Skeletal muscle tissue (tissue), 4 donors: ENCODE data around the gene HSFX2. TPM values are rescaled to one million over a fixed set of nuclear protein-coding genes. Genes with fewer than 3 reads are reported as not detected.
"Not testable (repeated sequence)": the region's sequence is repeated elsewhere in the genome, so short reads cannot be mapped to it uniquely, and the experiment has no call there.

ENCODE experiments used
- H3K27ac ChIP-seq: one replicate; pipeline ENCODE4 v1.7.0; 2013; ENCODE audit warnings: mild to moderate bottlenecking, low read depth, low read length, inconsistent platforms
- H3K27me3 ChIP-seq, 3 donors: one replicate each; pipeline ENCODE4 v1.7.0; 2013; ENCODE audit warnings: low read length in 3 of 3; ENCODE audit not compliant: control insufficient read depth in 3 of 3, insufficient read depth in 3 of 3
- H3K36me3 ChIP-seq, 3 donors: one replicate each; pipeline ENCODE4 v1.7.0; 2013; ENCODE audit warnings: low read length in 3 of 3; ENCODE audit not compliant: control insufficient read depth in 3 of 3, insufficient read depth in 3 of 3
- H3K4me1 ChIP-seq, 3 donors: one replicate each; pipeline ENCODE4 v1.7.0; 2013; ENCODE audit warnings: low read length in 3 of 3, mild to moderate bottlenecking in 3 of 3; ENCODE audit not compliant: control insufficient read depth in 3 of 3, insufficient read depth in 3 of 3
- H3K4me3 ChIP-seq, 3 donors: one replicate each; pipeline ENCODE4 v1.7.0; 2013; ENCODE audit warnings: low read length in 3 of 3
- H3K9ac ChIP-seq, 3 donors: one replicate each; pipeline ENCODE4 v1.7.0; 2013; ENCODE audit warnings: low read length in 3 of 3, mild to moderate bottlenecking in 3 of 3, moderate library complexity in 2 of 3, low read depth in 1 of 3
- H3K9me3 ChIP-seq, 3 donors: one replicate each; pipeline ENCODE4 v1.7.0; 2013; ENCODE audit warnings: low read length in 3 of 3; ENCODE audit not compliant: control insufficient read depth in 3 of 3
- total RNA-seq: library from RNA; depleted of rRNA; stranded (reverse); fragments of >200 nt; gene quantifications from one replicate; pipeline ENCODE4 v1.2.3, GENCODE V29; 2014
- donor health status: Osteomylitis.

HSFX2 gene
- total RNA-seq, 1 donor from 2014 or later = 0.52 TPM

DNA sequence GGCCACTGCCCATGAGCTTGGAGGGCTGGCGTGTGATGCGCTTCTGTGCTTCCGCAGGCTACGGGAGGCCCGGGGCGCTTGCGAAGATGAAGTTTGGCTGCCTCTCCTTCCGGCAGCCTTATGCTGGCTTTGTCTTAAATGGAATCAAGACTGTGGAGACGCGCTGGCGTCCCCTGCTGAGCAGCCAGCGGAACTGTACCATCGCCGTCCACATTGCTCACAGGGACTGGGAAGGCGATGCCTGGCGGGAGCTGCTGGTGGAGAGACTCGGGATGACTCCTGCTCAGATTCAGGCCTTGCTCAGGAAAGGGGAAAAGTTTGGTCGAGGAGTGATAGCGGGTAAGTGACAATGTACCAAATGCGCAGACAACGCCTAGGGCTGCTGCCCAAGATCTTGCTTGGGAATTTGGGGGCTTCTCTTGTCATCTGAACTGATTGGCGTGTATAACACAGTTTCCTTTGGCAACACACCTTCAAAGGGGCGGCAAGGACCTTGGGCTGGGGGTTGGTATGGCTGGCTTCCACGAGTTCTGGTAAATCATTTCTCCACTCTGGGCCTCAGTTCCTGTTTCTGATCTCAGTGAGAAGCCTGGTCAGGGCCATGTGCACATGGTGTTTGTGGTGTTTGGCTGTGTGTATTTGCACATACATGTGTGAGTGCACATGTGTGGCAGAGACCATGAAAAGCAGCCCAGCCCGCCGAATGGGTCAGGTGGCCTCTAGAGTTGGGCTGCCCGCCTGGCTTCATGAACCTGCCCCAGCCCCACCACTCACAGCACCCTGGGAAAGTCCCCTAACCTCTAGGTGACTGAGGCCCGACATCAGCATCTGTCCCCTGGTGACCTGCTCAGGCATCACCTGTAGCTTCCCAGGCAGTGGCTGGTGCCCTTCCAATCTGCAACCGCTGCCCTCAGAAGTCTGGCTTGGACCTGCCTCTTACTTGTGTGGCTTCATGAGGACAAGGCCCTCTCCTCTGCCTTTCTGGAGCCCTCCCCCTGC lies 49.3 kb downstream of the HSFX2 start:
- H3K9ac ChIP-seq, H3K9me3 ChIP-seq, H3K27ac ChIP-seq, H3K4me3 ChIP-seq, H3K27me3 ChIP-seq, H3K36me3 ChIP-seq: not testable (repeated sequence)
- peaks cover 5 to 12% (median 8%) of the 10 kb centered on the region in 3 donors for H3K4me1 ChIP-seq

Other genes starting within 250 kb of the HSFX2 start
- gene IDS, start 90.0 kb downstream of the HSFX2 start, total RNA-seq = 11.5 TPM
- gene EOLA1, start 54.3 kb downstream of the HSFX2 start, total RNA-seq = 8.4 TPM
- gene HSFX3, start 45.4 kb downstream of the HSFX2 start, total RNA-seq = not detected
- gene MAGEA9B, start 7.9 kb downstream of the HSFX2 start, total RNA-seq = not detected
- 25.6 TPM for gene TMEM185A, start 36.5 kb upstream of the HSFX2 start, total RNA-seq
- not detected for gene MAGEA11, start 116.7 kb upstream of the HSFX2 start, total RNA-seq
- gene HSFX1, start 178.8 kb upstream of the HSFX2 start, total RNA-seq = under 0.01 TPM
- not detected for gene MAGEA9, start 186.6 kb upstream of the HSFX2 start, total RNA-seq